GM23338 (cell line): ENCODE measurements around the gene RAB21. TPM values are rescaled to one million over a fixed set of nuclear protein-coding genes. Genes with fewer than 3 reads are reported as not detected.

Experiments used
- ATAC-seq: fragments of 200-7000 bp; cut with Tn5 transposase; 3 replicates; pipeline ENCODE4 v1.9.1; 2020
- DNase-seq: peaks from one replicate; pipeline ENCODE4 v3.0.0-alpha.2; 2015; ENCODE audit warnings: low spot score
- H2AFZ ChIP-seq: fragments of 200-600 bp; sonication (generic); 2 replicates; pipeline ENCODE4 v1.8.0; 2016; ENCODE audit warnings: antibody characterized with exemption, mild to moderate bottlenecking, moderate library complexity
- H3F3A ChIP-seq: fragments of 200-600 bp; sonication (generic); replicated peaks from 2 replicates; pipeline ENCODE4 v1.8.0; 2017; ENCODE audit warnings: antibody characterized with exemption, mixed run types, low read depth
- H3K27ac ChIP-seq: fragments of 200-600 bp; sonication (generic); 2 replicates; pipeline ENCODE4 v1.6.1; 2016; ENCODE audit warnings: low read depth
- H3K27me3 ChIP-seq: fragments of 200-600 bp; sonication (generic); 2 replicates; pipeline ENCODE4 v1.8.0; 2016; ENCODE audit warnings: mild to moderate bottlenecking, mixed run types, moderate library complexity; ENCODE audit not compliant: insufficient read depth
- H3K36me3 ChIP-seq: fragments of 200-600 bp; sonication (generic); 2 replicates; pipeline ENCODE4 v1.8.0; 2016; ENCODE audit warnings: mild to moderate bottlenecking; ENCODE audit not compliant: insufficient read depth
- H3K4me1 ChIP-seq: fragments of 200-600 bp; sonication (generic); 2 replicates; pipeline ENCODE4 v1.8.0; 2016; ENCODE audit warnings: mild to moderate bottlenecking, moderate library complexity; ENCODE audit not compliant: insufficient read depth
- H3K4me2 ChIP-seq: fragments of 200-600 bp; sonication (generic); 2 replicates; pipeline ENCODE4 v1.7.1; 2017; ENCODE audit warnings: mixed run types
- H3K4me3 ChIP-seq: fragments of 200-600 bp; sonication (generic); 2 replicates; pipeline ENCODE4 v1.6.1; 2016; ENCODE audit warnings: mixed run types
- H3K79me2 ChIP-seq: fragments of 200-600 bp; sonication (generic); replicated peaks from 2 replicates; pipeline ENCODE4 v1.8.0; 2017; ENCODE audit warnings: mild to moderate bottlenecking; ENCODE audit not compliant: insufficient read depth
- H3K9me2 ChIP-seq: fragments of 200-600 bp; sonication (generic); 2 replicates; pipeline ENCODE4 v1.8.0; 2017; ENCODE audit not compliant: insufficient read depth
- H4K20me1 ChIP-seq: fragments of 200-600 bp; sonication (generic); replicated peaks from 2 replicates; pipeline ENCODE4 v1.8.0; 2017; ENCODE audit warnings: mild to moderate bottlenecking; ENCODE audit not compliant: insufficient read depth
- H3K27ac Mint-ChIP-seq: 2 replicates; pipeline ENCODE4 v1.8.0; 2020; ENCODE audit warnings: inconsistent platforms, mild to moderate bottlenecking, moderate library complexity, mixed read lengths
- H3K27me3 Mint-ChIP-seq: 3 replicates; pipeline ENCODE4 v1.8.0; 2022; ENCODE audit warnings: low read depth, mild to moderate bottlenecking, moderate library complexity, mixed read lengths, inconsistent platforms; ENCODE audit not compliant: insufficient read depth, poor library complexity
- H3K36me3 Mint-ChIP-seq: 3 replicates; pipeline ENCODE4 v1.8.0; 2021; ENCODE audit warnings: low read depth, mild to moderate bottlenecking, inconsistent platforms, moderate library complexity, mixed read lengths
- H3K4me1 Mint-ChIP-seq: 3 replicates; pipeline ENCODE4 v1.8.0; 2020; ENCODE audit warnings: mild to moderate bottlenecking, inconsistent platforms, mixed read lengths
- H3K4me3 Mint-ChIP-seq: 3 replicates; pipeline ENCODE4 v1.8.0; 2021; ENCODE audit warnings: moderate library complexity, mild to moderate bottlenecking, inconsistent platforms, mixed read lengths
- H3K9me3 Mint-ChIP-seq: 3 replicates; pipeline ENCODE4 v1.8.0; 2020; ENCODE audit warnings: moderate library complexity, mild to moderate bottlenecking, inconsistent platforms, mixed read lengths
- CREB1 ChIP-seq: fragments of 250-450 bp; sonication (Bioruptor Pico); IDR thresholded peaks from 2 replicates; pipeline ENCODE4 v1.5.0; 2020; ENCODE audit warnings: low read depth, mild to moderate bottlenecking, moderate library complexity
- EZH2 ChIP-seq: fragments of 200-600 bp; sonication (generic); IDR thresholded peaks from one replicate; pipeline ENCODE4 v1.8.0; 2017; ENCODE audit warnings: antibody characterized with exemption, mild to moderate bottlenecking, low read depth; ENCODE audit not compliant: unreplicated experiment
- EZH2phosphoT487 ChIP-seq: fragments of 200-600 bp; sonication (generic); IDR thresholded peaks from one replicate; pipeline ENCODE4 v1.8.1; 2018; ENCODE audit warnings: antibody characterized with exemption; ENCODE audit not compliant: unreplicated experiment
- JUNB ChIP-seq: IDR thresholded peaks from one replicate; pipeline ENCODE4 v1.6.1; 2016; ENCODE audit warnings: antibody characterized with exemption; ENCODE audit not compliant: unreplicated experiment
- NANOG ChIP-seq: IDR thresholded peaks from 2 replicates; pipeline ENCODE4 v1.6.1; 2016; ENCODE audit warnings: antibody characterized with exemption, borderline replicate concordance
- POLR2AphosphoS5 ChIP-seq: IDR thresholded peaks from 2 replicates; pipeline ENCODE4 v1.6.1; 2016; ENCODE audit warnings: antibody characterized with exemption, low read depth
- STAT1 ChIP-seq: IDR thresholded peaks from one replicate; pipeline ENCODE4 v1.6.1; 2016; ENCODE audit warnings: antibody characterized with exemption; ENCODE audit not compliant: unreplicated experiment
- ZNF114 ChIP-seq: fragments of 250-450 bp; sonication (Bioruptor Pico); IDR thresholded peaks from 2 replicates; pipeline ENCODE4 v1.5.0; 2020; ENCODE audit warnings: mild to moderate bottlenecking, moderate library complexity
- ZNF331 ChIP-seq: fragments of 250-450 bp; sonication (Bioruptor Pico); IDR thresholded peaks from 2 replicates; pipeline ENCODE4 v1.5.0; 2020; ENCODE audit warnings: low read depth, mild to moderate bottlenecking, moderate library complexity
- polyA plus RNA-seq: library from polyadenylated mRNA; unstranded; fragments of >200 nt; fragmentation: Nextera tagmentation; extraction: Ambion mirVana; gene quantifications from 2 replicates; pipeline ENCODE4 v1.2.1, GENCODE V29; 2016
- total RNA-seq: library from RNA; depleted of rRNA; stranded (reverse); fragments of >200 nt; shearing (Covaris generic); gene quantifications from 2 replicates; pipeline ENCODE4 v1.2.3, GENCODE V29; 2014
- TF ChIP-seq, protein P1 (sequence below): IDR thresholded peaks from 2 replicates; pipeline ENCODE4 v1.6.1; 2016; ENCODE audit warnings: antibody characterized with exemption
- TF ChIP-seq, protein P2 (sequence below), 2 experiments: fragments of 200-600 bp in 1 of 2; sonication (generic) in 1 of 2; conservative IDR thresholded peaks; 2 replicates each; pipeline versions ENCODE4 v1.5.1 to v1.6.1; 2016 to 2017; ENCODE audit warnings: antibody characterized with exemption in 2 of 2, low read depth in 2 of 2, mild to moderate bottlenecking in 2 of 2, moderate library complexity in 1 of 2

Gene RAB21
- total and polyA plus RNA-seq, 2 experiments from 2014 or later = 9.8 to 27.2 TPM

DNA sequence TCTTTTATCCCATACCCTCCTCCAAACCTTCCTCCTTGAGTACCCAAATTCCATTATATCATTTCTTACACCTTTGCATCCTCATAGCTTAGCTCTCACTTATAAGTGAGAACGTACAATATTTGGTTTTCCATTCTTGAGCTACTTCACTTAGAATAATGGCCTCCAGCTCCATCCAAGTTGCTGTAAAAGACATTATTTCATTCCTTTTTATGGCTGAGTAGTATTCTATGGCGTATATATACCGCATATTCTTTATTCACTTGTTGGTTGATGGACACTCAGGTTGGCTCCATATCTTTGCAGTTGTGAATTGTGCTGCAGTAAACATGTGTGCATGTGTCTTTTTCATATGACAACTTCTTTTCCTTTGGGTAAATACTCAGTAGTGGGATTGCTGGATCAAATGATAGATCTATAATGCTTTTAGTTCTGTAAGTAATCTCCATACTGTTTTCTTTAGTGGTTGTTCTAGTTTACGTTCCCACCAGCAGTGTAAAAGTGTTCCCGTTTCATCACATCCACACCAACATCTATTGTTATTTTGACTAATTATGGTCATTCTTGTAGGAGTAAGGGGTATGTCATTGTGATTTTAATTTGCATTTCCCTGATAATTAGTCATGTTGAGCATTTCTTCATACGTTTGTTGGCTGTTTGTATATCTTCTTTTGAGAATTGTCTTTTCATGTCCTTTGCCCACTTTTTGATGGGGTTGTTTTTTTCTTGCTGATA, 10.1 kb downstream of the RAB21 start (continued):
- TF ChIP-seq ZNF114 (CRISPR knock-in tag) = no peak
- TF ChIP-seq EZH2 = no peak
- TF ChIP-seq NANOG = no peak
- TF ChIP-seq ZNF331 = no peak
- TF ChIP-seq, protein P1, sequence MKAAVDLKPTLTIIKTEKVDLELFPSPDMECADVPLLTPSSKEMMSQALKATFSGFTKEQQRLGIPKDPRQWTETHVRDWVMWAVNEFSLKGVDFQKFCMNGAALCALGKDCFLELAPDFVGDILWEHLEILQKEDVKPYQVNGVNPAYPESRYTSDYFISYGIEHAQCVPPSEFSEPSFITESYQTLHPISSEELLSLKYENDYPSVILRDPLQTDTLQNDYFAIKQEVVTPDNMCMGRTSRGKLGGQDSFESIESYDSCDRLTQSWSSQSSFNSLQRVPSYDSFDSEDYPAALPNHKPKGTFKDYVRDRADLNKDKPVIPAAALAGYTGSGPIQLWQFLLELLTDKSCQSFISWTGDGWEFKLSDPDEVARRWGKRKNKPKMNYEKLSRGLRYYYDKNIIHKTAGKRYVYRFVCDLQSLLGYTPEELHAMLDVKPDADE = no peak

DNA sequence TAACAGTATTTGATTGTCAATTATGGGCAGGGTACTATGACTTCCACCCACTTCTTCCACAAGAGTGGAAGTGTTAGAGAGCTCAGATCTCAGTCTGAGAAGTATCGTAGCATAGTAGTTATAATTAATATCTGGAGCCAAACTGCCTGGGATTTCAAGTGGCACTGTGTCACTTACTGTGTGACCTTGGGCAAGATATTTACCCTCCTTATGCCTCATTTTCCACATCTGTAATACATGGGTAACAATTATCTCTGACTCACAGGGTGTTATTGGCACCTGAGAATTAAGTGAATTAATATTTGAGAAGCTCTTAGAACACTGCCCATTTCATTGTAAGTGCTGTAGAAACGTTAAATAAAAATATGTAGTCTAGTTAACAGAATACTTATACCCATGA, 11.5 kb downstream of the RAB21 start:
- Histone ChIP-seq H3K4me3 (no peak overlapping the region), H3K79me2 (peaks cover 97% of the 10 kb centered on the region), H2AFZ (no peak overlapping the region), H3K4me2 (no peak overlapping the region), H3K9me2 (no peaks in the 10 kb centered on the region), H3K36me3 (peaks cover 3% of the 10 kb centered on the region; the same call in 1 of the 2 replicates), H3K27me3 (no peaks in the 10 kb centered on the region), H3K27ac (no peak overlapping the region), H4K20me1 (peaks cover 19% of the 10 kb centered on the region; the same call in 1 of the 2 replicates), H3F3A (no peaks in the 10 kb centered on the region), H3K4me1 (no peaks in the 10 kb centered on the region)
- H3K4me1 Mint-ChIP-seq = peaks cover 11% of the 10 kb centered on the region; the same call in 2 of the 3 replicates
- TF ChIP-seq, protein P2, sequence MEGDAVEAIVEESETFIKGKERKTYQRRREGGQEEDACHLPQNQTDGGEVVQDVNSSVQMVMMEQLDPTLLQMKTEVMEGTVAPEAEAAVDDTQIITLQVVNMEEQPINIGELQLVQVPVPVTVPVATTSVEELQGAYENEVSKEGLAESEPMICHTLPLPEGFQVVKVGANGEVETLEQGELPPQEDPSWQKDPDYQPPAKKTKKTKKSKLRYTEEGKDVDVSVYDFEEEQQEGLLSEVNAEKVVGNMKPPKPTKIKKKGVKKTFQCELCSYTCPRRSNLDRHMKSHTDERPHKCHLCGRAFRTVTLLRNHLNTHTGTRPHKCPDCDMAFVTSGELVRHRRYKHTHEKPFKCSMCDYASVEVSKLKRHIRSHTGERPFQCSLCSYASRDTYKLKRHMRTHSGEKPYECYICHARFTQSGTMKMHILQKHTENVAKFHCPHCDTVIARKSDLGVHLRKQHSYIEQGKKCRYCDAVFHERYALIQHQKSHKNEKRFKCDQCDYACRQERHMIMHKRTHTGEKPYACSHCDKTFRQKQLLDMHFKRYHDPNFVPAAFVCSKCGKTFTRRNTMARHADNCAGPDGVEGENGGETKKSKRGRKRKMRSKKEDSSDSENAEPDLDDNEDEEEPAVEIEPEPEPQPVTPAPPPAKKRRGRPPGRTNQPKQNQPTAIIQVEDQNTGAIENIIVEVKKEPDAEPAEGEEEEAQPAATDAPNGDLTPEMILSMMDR (conservative IDR thresholded peaks at IDR 0.05; ENCODE audit: low read depth in 2 of 2) = no peak
- no peak for TF ChIP-seq CREB1 (CRISPR knock-in tag)
- TF ChIP-seq, protein P1 = no peak
- TF ChIP-seq POLR2AphosphoS5 = no peak
- TF ChIP-seq JUNB = no peak
- no peak for TF ChIP-seq ZNF331
- TF ChIP-seq ZNF114 (CRISPR knock-in tag) = no peak
- no peak for TF ChIP-seq EZH2phosphoT487
- TF ChIP-seq NANOG = no peak
- no peak for TF ChIP-seq STAT1
- ATAC-seq (no peak), DNase-seq (no peak)
- no peaks in the 10 kb centered on the region for H3K27me3 Mint-ChIP-seq
- no peak overlapping the region for H3K4me3 Mint-ChIP-seq
- H3K36me3 Mint-ChIP-seq = peaks cover 8% of the 10 kb centered on the region; the same call in 2 of the 3 replicates
- H3K27ac Mint-ChIP-seq = no peak overlapping the region
- no peaks in the 10 kb centered on the region for H3K9me3 Mint-ChIP-seq
